RWPE1 (cell line): ENCODE results near the gene PAEP.

Experiments used
- CTCF ChIA-PET: fragments of 350-600 bp; sonication (Branson Sonifier 250); formaldehyde crosslinking; extraction: SDS; loops from one replicate; lab custom pipeline; 2021; lab: Yijun Ruan, JAX
- POLR2A ChIA-PET: fragments of 400-600 bp; formaldehyde crosslinking; extraction: SDS; loops from one replicate; lab custom pipeline; 2020; ENCODE audit warnings: antibody characterized with exemption; ENCODE audit not compliant: low non-redundant PET; lab: Yijun Ruan, JAX
- DNase-seq: peaks from one replicate; pipeline ENCODE4 v3.0.0; 2012; ENCODE audit warnings: low spot score
- H3K27ac ChIP-seq: fragments of 450-650 bp; 2 replicates; pipeline ENCODE4 v1.5.1; 2017
- TF ChIP-seq, protein P1 (sequence below): fragments of 450-650 bp; conservative IDR thresholded peaks from 2 replicates; pipeline ENCODE4 v1.5.1; 2017; ENCODE audit warnings: low read depth, mild to moderate bottlenecking

The PAEP gene

DNA sequence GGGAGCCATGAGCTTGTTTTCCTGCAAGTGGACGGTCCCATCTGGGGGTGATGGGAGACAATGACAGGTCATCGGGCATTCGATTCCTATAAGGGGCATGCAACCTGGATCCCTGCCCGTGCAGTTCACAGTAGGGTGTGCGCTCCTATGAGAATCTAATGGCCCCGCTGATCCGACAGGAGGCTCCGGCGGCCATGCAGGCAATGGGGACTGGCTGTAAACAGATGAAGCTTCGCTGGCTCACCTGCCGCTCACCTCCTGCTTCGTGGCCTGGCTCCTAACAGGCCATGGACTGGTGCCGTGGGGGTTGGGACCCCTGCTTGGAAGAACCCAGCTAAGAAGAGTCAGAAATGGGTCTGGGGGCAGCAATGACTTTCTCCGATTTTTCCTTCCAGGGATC, 21.0 kb downstream of the PAEP start:
- TF ChIP-seq, protein P1, sequence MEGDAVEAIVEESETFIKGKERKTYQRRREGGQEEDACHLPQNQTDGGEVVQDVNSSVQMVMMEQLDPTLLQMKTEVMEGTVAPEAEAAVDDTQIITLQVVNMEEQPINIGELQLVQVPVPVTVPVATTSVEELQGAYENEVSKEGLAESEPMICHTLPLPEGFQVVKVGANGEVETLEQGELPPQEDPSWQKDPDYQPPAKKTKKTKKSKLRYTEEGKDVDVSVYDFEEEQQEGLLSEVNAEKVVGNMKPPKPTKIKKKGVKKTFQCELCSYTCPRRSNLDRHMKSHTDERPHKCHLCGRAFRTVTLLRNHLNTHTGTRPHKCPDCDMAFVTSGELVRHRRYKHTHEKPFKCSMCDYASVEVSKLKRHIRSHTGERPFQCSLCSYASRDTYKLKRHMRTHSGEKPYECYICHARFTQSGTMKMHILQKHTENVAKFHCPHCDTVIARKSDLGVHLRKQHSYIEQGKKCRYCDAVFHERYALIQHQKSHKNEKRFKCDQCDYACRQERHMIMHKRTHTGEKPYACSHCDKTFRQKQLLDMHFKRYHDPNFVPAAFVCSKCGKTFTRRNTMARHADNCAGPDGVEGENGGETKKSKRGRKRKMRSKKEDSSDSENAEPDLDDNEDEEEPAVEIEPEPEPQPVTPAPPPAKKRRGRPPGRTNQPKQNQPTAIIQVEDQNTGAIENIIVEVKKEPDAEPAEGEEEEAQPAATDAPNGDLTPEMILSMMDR, result no peak
- no peak overlapping the region for H3K27ac ChIP-seq
- POLR2A ChIA-PET, result no interaction called here
- CTCF ChIA-PET, result no interaction called here
- DNase-seq, result no peak

DNA sequence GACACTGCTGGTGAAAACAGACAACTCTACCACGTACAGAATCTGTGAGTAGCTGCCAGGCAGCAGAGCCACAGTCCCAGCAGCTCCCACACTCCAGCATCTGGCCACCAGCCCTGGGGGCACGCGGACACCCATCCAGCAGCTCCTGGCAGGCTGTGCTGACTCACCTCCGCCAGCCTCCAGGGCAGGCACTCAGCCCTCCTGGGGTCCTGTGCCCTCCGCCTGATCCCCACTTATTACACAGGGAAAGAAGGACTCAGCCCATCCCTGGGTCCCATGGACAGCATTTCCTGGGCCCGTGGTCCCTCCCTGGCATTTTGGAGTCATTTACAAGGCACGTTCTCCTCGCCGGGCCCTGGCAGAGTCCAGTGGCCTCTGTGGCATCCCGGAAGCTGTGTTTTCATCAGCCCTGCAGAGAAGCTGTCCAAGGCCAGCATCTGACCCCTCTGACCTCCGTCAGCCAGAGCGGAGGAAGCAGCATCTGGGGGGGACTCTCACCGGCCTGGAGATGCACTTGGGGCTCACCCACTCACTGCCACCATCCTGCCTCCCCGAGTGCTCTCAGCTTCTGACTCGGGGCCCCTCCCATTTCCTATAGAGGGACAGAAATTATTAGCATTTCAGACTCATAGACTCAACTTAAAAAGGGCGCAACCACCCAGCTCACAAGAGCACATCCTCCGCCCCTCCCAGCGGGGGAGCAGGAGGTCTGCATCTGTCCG, 21.6 kb downstream of the PAEP start:
- ChIA-PET CTCF (interaction anchor here (0.6 to 0.7 kb wide), 2 partner anchors 187 to 1489 kb away, joined by 4 read pairs; no protein-coding TSS in a partner anchor), POLR2A (no interaction called here)
- TF ChIP-seq, protein P1, result no peak
- no peak for DNase-seq
- H3K27ac ChIP-seq, result no peak overlapping the region

DNA sequence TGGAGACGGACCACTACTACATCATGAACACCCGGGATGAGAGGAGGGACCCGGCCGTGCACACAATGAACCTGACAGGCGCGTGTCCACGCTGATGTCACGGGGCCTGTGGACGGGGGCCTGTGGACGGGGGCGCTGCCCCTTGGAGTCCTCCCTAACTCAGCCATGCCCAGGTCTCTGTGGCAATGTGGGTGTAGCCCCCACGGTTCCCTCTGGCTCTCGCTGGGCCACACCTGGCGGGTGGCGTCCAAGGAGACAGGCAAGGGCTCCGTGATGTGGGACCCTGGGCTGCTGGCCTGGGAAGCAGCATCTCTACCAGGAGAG, 22.1 kb downstream of the PAEP start:
- H3K27ac ChIP-seq, result no peak overlapping the region
- CTCF ChIA-PET, result interaction anchor here (0.7 kb wide), 1 partner anchor 1488 kb away, joined by 4 read pairs; no protein-coding TSS in a partner anchor
- no peak for DNase-seq
- POLR2A ChIA-PET, result no interaction called here
- TF ChIP-seq, protein P1, result no peak

DNA sequence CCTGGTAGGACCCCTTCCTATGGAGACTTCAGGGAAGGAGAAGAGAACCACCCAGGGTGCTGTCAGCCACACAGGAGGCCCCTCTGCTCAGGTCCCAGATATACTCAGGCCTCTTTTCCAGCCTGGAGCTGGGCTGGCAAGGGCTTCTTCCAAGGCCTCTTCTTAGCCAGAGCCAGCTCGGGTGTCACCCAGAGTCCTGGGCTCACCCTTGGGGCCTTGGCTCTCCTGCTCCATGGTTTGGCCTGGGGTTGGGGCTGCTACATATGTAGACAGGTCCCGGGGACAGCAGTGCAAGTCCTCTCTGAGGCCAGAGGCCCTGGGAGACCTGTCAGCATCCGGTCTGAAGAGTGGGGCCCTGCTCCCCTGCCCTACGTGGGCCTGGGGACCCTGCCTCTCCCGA, 22.8 kb downstream of the PAEP start:
- TF ChIP-seq, protein P1, result no peak
- H3K27ac ChIP-seq, result no peak overlapping the region
- ChIA-PET POLR2A (no interaction called here), CTCF (interaction anchor here (0.6 kb wide), 1 partner anchor 145 kb away, joined by 3 read pairs; no protein-coding TSS in a partner anchor)
- DNase-seq, result no peak

DNA sequence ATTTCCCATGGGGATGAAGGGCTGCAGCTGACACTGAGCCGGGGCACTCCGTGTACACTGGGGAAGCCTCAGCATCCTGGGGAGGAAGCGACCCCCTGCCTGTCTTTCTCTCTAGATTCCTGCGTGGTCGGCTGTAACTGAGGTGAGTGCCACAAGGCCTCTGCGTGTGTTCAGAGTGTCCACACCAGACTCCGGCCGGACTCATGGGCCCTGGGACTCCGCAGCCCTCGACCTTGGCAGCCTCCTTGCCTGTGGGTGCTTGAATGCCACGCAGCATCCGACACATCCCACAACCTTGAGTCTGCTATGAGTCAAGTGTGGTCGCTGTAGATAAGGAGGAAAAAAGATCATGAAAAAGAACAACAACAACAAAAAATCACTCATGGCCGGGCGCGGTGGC, 23.4 kb downstream of the PAEP start:
- TF ChIP-seq, protein P1, result no peak
- H3K27ac ChIP-seq, result no peak overlapping the region
- CTCF ChIA-PET, result no interaction called here
- POLR2A ChIA-PET, result no interaction called here
- DNase-seq, result no peak

DNA sequence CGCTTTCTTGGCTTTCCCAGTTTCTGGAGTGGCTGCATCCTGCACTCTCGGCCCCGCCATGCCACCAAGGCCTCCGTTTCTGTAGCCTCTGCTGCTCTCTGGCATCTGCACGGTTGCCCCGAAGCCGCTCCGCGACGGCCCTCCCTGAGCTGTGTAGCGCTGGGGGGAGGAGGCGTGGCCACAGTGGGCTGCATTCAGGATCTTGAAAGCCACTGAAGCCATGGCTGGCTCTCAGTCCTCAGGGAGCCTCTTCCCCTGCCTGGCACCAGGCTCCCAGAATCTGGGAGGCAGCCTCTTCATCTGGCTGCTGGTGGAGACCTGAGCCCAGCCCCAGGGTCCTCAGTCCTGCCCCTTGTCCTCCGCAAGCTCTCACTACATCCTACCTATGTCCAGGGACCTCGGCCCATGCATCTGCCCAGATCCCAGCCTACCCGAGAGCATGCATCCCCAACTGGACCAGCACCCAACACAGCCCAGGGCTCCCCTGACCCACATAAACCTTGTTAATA, 25.1 kb downstream of the PAEP start:
- no peak overlapping the region for H3K27ac ChIP-seq
- TF ChIP-seq, protein P1, result no peak
- ChIA-PET POLR2A (no interaction called here), CTCF (no interaction called here)
- no peak for DNase-seq
